ENCODE results near the gene ABCA1. TPM values are rescaled to one million over a fixed set of nuclear protein-coding genes. Genes with fewer than 3 reads are reported as not detected.

ABCA1 gene
- total RNA-seq, 2 donors from 2014 or later: 7.9 to 19.2 TPM

DNA sequence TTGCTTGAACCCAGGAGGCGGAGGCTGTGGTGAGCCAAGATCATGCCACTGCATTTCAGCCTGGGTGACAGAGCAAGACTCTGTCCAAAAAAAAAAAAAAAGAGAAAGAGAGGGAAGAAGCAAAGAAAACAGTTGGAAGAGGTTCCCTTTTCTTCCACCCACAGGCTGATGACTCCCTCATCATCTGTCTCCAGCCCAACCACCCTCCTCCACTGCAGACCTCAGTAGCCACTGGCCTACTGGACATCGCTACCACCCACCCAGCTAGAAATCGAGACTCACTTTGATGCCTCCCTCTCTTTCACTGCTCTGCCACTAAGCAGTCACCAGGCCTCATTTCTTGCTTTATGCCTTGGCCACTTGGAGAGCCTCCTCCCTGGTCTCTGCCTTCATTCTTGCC lies 92.8 kb downstream of the ABCA1 start:
- Histone ChIP-seq H3K27ac (no peak overlapping the region), H3K36me3 (peaks cover 88% of the 10 kb centered on the region), H3K4me3 (no peak overlapping the region), H3K4me1 (peaks cover 0 to 19% of the 10 kb centered on the region in 2 donors), H3K9me3 (no peaks in the 10 kb centered on the region), H3K27me3 (no peaks in the 10 kb centered on the region)
- no peak for TF ChIP-seq CTCF (IDR thresholded peaks at IDR 0.05)
- no peak for DNase-seq (ENCODE audit: low spot score)

DNA sequence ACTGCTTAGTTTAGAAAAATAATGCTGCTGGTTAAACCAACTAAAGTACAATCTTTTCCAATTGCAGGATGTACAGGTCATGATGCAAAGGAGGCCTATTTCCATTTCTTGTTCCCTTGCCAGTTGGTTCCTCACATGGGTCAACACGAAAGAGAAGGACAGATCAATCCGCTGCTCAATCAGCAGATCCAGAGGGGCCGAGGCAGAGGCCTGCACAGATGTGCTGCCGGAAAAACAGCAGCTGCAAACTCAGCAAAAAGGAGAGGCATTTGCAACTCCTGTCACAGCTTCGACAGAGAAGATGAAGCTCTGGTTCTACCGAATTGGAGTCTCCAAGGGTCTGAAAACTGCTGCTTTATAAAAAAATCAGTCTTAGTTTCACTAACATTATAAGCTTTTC lies 94.3 kb downstream of the ABCA1 start:
- Histone ChIP-seq H3K27ac (no peak overlapping the region), H3K4me3 (no peak overlapping the region), H3K9me3 (no peaks in the 10 kb centered on the region), H3K36me3 (peaks cover 88% of the 10 kb centered on the region), H3K27me3 (no peaks in the 10 kb centered on the region), H3K4me1 (peaks cover 0 to 19% of the 10 kb centered on the region in 2 donors)
- no peak for TF ChIP-seq CTCF (IDR thresholded peaks at IDR 0.05)
- no peak for DNase-seq (ENCODE audit: low spot score)

DNA sequence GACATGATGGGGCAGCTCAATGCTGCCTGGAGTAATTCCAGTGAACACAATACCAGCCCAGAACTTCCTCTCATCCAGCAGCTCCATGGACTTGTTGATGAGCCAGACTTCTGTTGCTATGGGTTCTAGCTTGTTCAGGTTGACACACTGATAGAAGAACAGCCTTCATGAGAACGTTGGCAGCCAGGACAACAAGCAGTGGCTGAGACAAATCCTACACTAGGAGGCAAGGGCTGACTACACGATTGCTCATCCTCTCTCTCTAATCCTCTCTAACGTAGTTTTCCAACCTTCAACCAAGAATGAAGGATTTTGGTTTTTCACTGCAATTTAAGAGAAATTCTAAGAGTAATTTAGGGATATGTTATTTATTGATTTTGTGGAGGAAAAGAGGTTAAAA lies 96.3 kb downstream of the ABCA1 start:
- peaks cover 0 to 11% of the 10 kb centered on the region in 2 donors for H3K4me1 ChIP-seq
- no peak overlapping the region for H3K27ac ChIP-seq
- TF ChIP-seq CTCF (IDR thresholded peaks at IDR 0.05): no peak
- H3K9me3 ChIP-seq: no peaks in the 10 kb centered on the region
- H3K4me3 ChIP-seq: no peak overlapping the region
- no peaks in the 10 kb centered on the region for H3K27me3 ChIP-seq
- H3K36me3 ChIP-seq: peaks cover 96% of the 10 kb centered on the region
- DNase-seq (ENCODE audit: low spot score): no peak

- Histone ChIP-seq H3K36me3 (peaks cover 99% of the 10 kb centered on the region), H3K27me3 (no peaks in the 10 kb centered on the region), H3K4me1 (no peaks in the 10 kb centered on the region), H3K4me3 (no peak overlapping the region), H3K9me3 (no peaks in the 10 kb centered on the region), H3K27ac (no peak overlapping the region)
- no peak for DNase-seq (ENCODE audit: low spot score)
- no peak for TF ChIP-seq CTCF (IDR thresholded peaks at IDR 0.05)
These were observed 101.0 kb downstream of the ABCA1 start for GRCh38 chr9:104826911-104827310.

GRCh38 chr9:104826079-104826775 lies 101.7 kb downstream of the ABCA1 start:
- DNase-seq (ENCODE audit: low spot score): no peak
- H3K27me3 ChIP-seq: no peaks in the 10 kb centered on the region
- H3K4me3 ChIP-seq: no peak overlapping the region
- peaks cover 96% of the 10 kb centered on the region for H3K36me3 ChIP-seq
- H3K4me1 ChIP-seq: no peaks in the 10 kb centered on the region
- no peak overlapping the region for H3K27ac ChIP-seq
- no peak for TF ChIP-seq CTCF (IDR thresholded peaks at IDR 0.05)
- H3K9me3 ChIP-seq: no peaks in the 10 kb centered on the region

- H3K4me3 ChIP-seq: no peak overlapping the region
- no peak for DNase-seq (ENCODE audit: low spot score)
- H3K27ac ChIP-seq: no peak overlapping the region
These were observed 107.6 kb downstream of the ABCA1 start for GRCh38 chr9:104820336-104820735.

More at GRCh38 chr9:104820336-104820735, 107.6 kb downstream of the ABCA1 start:
- no peak for TF ChIP-seq CTCF (IDR thresholded peaks at IDR 0.05)
- Histone ChIP-seq H3K9me3 (no peaks in the 10 kb centered on the region), H3K36me3 (peaks cover 96% of the 10 kb centered on the region), H3K4me1 (no peaks in the 10 kb centered on the region), H3K27me3 (no peaks in the 10 kb centered on the region)
